CD14-positive monocyte (primary cell): ENCODE results near the gene PWWP2A. TPM values are rescaled to one million over a fixed set of nuclear protein-coding genes. Genes with fewer than 3 reads are reported as not detected.

Source experiments
- DNase-seq, 3 donors: peaks; one replicate each; pipeline ENCODE4 v3.0.0-alpha.2; 2011 to 2022
- H2AFZ ChIP-seq: 2 replicates; pipeline ENCODE4 v1.6.0; 2012; ENCODE audit warnings: mild to moderate bottlenecking, low read depth, low read length, inconsistent platforms; ENCODE audit not compliant: insufficient read depth, poor library complexity, severe bottlenecking
- H3K27ac ChIP-seq, 2 donors: 1 replicate in 1 of 2; 2 replicates in 1 of 2; pipeline ENCODE4 v1.5.1; 2012 to 2013; ENCODE audit warnings: low read length in 2 of 2, control low read depth in 1 of 2, inconsistent platforms in 1 of 2, low read depth in 1 of 2, mild to moderate bottlenecking in 1 of 2
- H3K27me3 ChIP-seq, 2 donors: one replicate each; pipeline versions ENCODE4 v1.6.0 to v1.6.1; 2011 to 2013; ENCODE audit warnings: low read length in 2 of 2; ENCODE audit not compliant: control insufficient read depth in 2 of 2, insufficient read depth in 2 of 2
- H3K36me3 ChIP-seq, 2 donors: replicated peaks in 1 of 2; 1 replicate in 1 of 2; 2 replicates in 1 of 2; pipeline versions ENCODE4 v1.5.1 to v1.6.1; 2012 to 2013; ENCODE audit warnings: low read length in 2 of 2, control low read depth in 1 of 2, inconsistent platforms in 1 of 2, mild to moderate bottlenecking in 1 of 2; ENCODE audit not compliant: insufficient read depth in 2 of 2, control insufficient read depth in 1 of 2
- H3K4me1 ChIP-seq, 2 donors: 1 replicate in 1 of 2; 2 replicates in 1 of 2; pipeline versions ENCODE4 v1.5.1 to v1.6.1; 2012 to 2013; ENCODE audit warnings: low read length in 2 of 2, control low read depth in 1 of 2, inconsistent platforms in 1 of 2, mild to moderate bottlenecking in 1 of 2, moderate library complexity in 1 of 2; ENCODE audit not compliant: insufficient read depth in 2 of 2, control insufficient read depth in 1 of 2
- H3K4me2 ChIP-seq: replicated peaks from 2 replicates; pipeline ENCODE3; 2012; ENCODE audit warnings: low read length, moderate library complexity, mild to moderate bottlenecking; ENCODE audit not compliant: poor library complexity, severe bottlenecking; ENCODE audit errors: extremely low read depth
- H3K4me3 ChIP-seq, 3 experiments: fragments of 200-600 bp in 1 of 3; sonication (generic) in 1 of 3; replicated peaks in 1 of 3; 1 replicate in 2 of 3; 2 replicates in 1 of 3; pipeline ENCODE4 v1.5.1; 2011 to 2013; ENCODE audit warnings: low read length in 3 of 3, mild to moderate bottlenecking in 3 of 3, control low read depth in 2 of 3, low read depth in 2 of 3, inconsistent platforms in 1 of 3, moderate library complexity in 1 of 3
- H3K79me2 ChIP-seq: 2 replicates; pipeline ENCODE4 v1.6.0; 2012; ENCODE audit warnings: mild to moderate bottlenecking, control low read depth, inconsistent platforms, low read length, moderate library complexity; ENCODE audit not compliant: insufficient read depth
- H3K9ac ChIP-seq: 2 replicates; pipeline ENCODE4 v1.6.0; 2017; ENCODE audit warnings: low read length, mild to moderate bottlenecking; ENCODE audit not compliant: insufficient read depth, poor library complexity, severe bottlenecking
- H3K9me3 ChIP-seq, 2 donors: replicated peaks in 1 of 2; 1 replicate in 1 of 2; 2 replicates in 1 of 2; pipeline versions ENCODE4 v1.5.1 to v1.6.1; 2012 to 2013; ENCODE audit warnings: low read length in 2 of 2, control low read depth in 1 of 2; ENCODE audit not compliant: control insufficient read depth in 1 of 2, insufficient read depth in 1 of 2
- H4K20me1 ChIP-seq: 2 replicates; pipeline ENCODE4 v1.6.0; 2012; ENCODE audit warnings: mild to moderate bottlenecking, low read length, control low read depth, moderate library complexity; ENCODE audit not compliant: insufficient read depth
- H3K27ac Mint-ChIP-seq, 7 donors: one replicate each; pipeline ENCODE4 v1.8.0; 2020; ENCODE audit warnings: mild to moderate bottlenecking in 7 of 7, mixed read lengths in 7 of 7, moderate library complexity in 6 of 7, inconsistent platforms in 2 of 7
- H3K27me3 Mint-ChIP-seq, 3 donors: one replicate each; pipeline ENCODE4 v1.8.0; 2021 to 2022; ENCODE audit warnings: low read depth in 3 of 3, mild to moderate bottlenecking in 3 of 3, mixed read lengths in 3 of 3, moderate library complexity in 3 of 3, inconsistent platforms in 1 of 3
- H3K36me3 Mint-ChIP-seq, 2 donors: one replicate each; pipeline ENCODE4 v1.8.0; 2020; ENCODE audit warnings: mixed read lengths in 2 of 2, inconsistent platforms in 1 of 2, mild to moderate bottlenecking in 1 of 2
- H3K4me1 Mint-ChIP-seq: one replicate; pipeline ENCODE4 v1.8.0; 2020; ENCODE audit warnings: mild to moderate bottlenecking, mixed read lengths
- H3K4me3 Mint-ChIP-seq, 2 donors: one replicate each; pipeline ENCODE4 v1.8.0; 2020; ENCODE audit warnings: mild to moderate bottlenecking in 2 of 2, mixed read lengths in 2 of 2, moderate library complexity in 1 of 2
- H3K9me3 Mint-ChIP-seq, 7 donors: one replicate each; pipeline ENCODE4 v1.8.0; 2020 to 2022; ENCODE audit warnings: mixed read lengths in 7 of 7, mild to moderate bottlenecking in 6 of 7, moderate library complexity in 6 of 7, inconsistent platforms in 2 of 7
- WGBS: methylation state at CpG from one replicate; pipeline ENCODE4 v1.1.5; 2013; ENCODE audit warnings: missing lambda C conversion rate; ENCODE audit not compliant: insufficient coverage; 5-methylcytosine and 5-hydroxymethylcytosine counted together
- intact Hi-C, 2 donors: fragments of 100-400 bp; cut with micrococcal nuclease; formaldehyde crosslinking; loops; one replicate each; pipeline versions ENCODE4 v1.15.0 to v1.15.1; 2023
- polyA plus RNA-seq, 3 donors: library from polyadenylated mRNA; depleted of rRNA in 1 of 3; unstranded in 2 of 3; stranded (reverse) in 1 of 3; fragments of 300-500 nt in 2 of 3; fragments of >200 nt in 1 of 3; fragmentation: Illumina TruSeq in 2 of 3; gene quantifications; 1 replicate in 2 of 3; 2 replicates in 1 of 3; pipeline ENCODE4 v1.2.3, GENCODE V29; 2012 to 2021
- TF ChIP-seq, protein P1 (sequence below): fragments of 200-600 bp; IDR thresholded peaks from one replicate; pipeline ENCODE4 v1.8.0; 2022; ENCODE audit warnings: antibody characterized with exemption, mild to moderate bottlenecking

The PWWP2A gene
- polyA plus RNA-seq, 3 donors: 18.8 to 21.6 (median 18.9) TPM

DNA sequence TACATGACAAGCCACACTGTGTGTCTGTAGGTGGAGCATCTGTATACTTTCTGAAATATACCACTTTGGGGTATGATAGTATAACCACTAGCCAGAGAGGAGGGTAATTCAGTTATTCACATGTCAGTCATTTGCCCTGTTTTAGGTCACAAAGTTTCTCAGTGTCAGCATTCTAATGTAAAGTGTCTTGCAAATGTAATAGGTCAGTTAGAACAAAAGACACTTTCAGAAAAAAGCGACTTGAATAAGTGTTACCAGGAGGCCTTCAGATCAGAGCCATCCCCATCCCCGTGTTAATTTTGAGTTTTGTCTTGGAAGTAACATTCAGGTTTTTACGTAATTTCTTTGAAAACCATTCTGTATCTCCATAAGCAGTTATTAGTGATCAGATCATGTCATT is 76.6 kb downstream of the PWWP2A start:
- peaks cover 41 to 72% of the 10 kb centered on the region in 2 donors for H3K36me3 Mint-ChIP-seq
- Histone ChIP-seq H2AFZ (no peak overlapping the region), H3K27ac (no peak overlapping the region), H4K20me1 (peaks cover 4% of the 10 kb centered on the region), H3K9ac (no peak overlapping the region), H3K9me3 (no peaks in the 10 kb centered on the region), H3K4me1 (peaks cover 12% of the 10 kb centered on the region in 2 donors), H3K27me3 (no peaks in the 10 kb centered on the region), H3K79me2 (no peaks in the 10 kb centered on the region), H3K4me3 (no peak overlapping the region), H3K36me3 (peaks cover 46 to 73% of the 10 kb centered on the region in 2 donors), H3K4me2 (no peak overlapping the region)
- intact Hi-C loops: no loop called here
- no peaks in the 10 kb centered on the region for H3K27me3 Mint-ChIP-seq
- peaks cover 14% of the 10 kb centered on the region for H3K4me1 Mint-ChIP-seq
- TF ChIP-seq, protein P1, sequence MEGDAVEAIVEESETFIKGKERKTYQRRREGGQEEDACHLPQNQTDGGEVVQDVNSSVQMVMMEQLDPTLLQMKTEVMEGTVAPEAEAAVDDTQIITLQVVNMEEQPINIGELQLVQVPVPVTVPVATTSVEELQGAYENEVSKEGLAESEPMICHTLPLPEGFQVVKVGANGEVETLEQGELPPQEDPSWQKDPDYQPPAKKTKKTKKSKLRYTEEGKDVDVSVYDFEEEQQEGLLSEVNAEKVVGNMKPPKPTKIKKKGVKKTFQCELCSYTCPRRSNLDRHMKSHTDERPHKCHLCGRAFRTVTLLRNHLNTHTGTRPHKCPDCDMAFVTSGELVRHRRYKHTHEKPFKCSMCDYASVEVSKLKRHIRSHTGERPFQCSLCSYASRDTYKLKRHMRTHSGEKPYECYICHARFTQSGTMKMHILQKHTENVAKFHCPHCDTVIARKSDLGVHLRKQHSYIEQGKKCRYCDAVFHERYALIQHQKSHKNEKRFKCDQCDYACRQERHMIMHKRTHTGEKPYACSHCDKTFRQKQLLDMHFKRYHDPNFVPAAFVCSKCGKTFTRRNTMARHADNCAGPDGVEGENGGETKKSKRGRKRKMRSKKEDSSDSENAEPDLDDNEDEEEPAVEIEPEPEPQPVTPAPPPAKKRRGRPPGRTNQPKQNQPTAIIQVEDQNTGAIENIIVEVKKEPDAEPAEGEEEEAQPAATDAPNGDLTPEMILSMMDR: no peak
- H3K9me3 Mint-ChIP-seq: no peaks in the 10 kb centered on the region
- WGBS: no CpG with 5 or more reads among the region's 3 CpGs
- no peak for DNase-seq
- H3K4me3 Mint-ChIP-seq: no peak overlapping the region
- H3K27ac Mint-ChIP-seq: no peak overlapping the region

Other genes with a start within 250 kb of the PWWP2A start
- not detected for gene ADRA1B, start 203.0 kb downstream of the PWWP2A start, polyA plus RNA-seq
- gene TTC1, start 110.3 kb downstream of the PWWP2A start, polyA plus RNA-seq: 10 to 100 TPM; 11.4 to 63.4 (median 63.0) TPM
- not detected for gene FABP6, start 110.1 kb upstream of the PWWP2A start, polyA plus RNA-seq
- gene CCNJL, start 193.1 kb upstream of the PWWP2A start, polyA plus RNA-seq: under 1 TPM in 1 of 3 donors, not detected in 2; 0.03 TPM